AG10803 (cell line): Measurements from ENCODE around the gene HDAC11.

Experiments
- DNase-seq: peaks from one replicate; pipeline ENCODE4 v3.0.0; 2010; ENCODE audit warnings: low read depth
- H3K4me3 ChIP-seq: 2 replicates; pipeline ENCODE4 v1.5.1; 2011; ENCODE audit warnings: mild to moderate bottlenecking, low read length, control low read depth
- CTCF ChIP-seq: conservative IDR thresholded peaks from 2 replicates; pipeline ENCODE4 v1.5.1; 2011; ENCODE audit warnings: mild to moderate bottlenecking, low read length, control low read depth, inconsistent platforms

Gene HDAC11

GRCh38 chr3:13506239-13506638 lies 26.1 kb downstream of the HDAC11 start:
- TF ChIP-seq CTCF = no peak
- DNase-seq = no peak
- no peak overlapping the region for H3K4me3 ChIP-seq

- DNase-seq = no peak
- H3K4me3 ChIP-seq = no peak overlapping the region
- TF ChIP-seq CTCF = no peak
Observed at GRCh38 chr3:13506680-13507079, 26.6 kb downstream of the HDAC11 start.

- no peak for DNase-seq
- TF ChIP-seq CTCF = no peak
- H3K4me3 ChIP-seq = no peak overlapping the region
Observed at GRCh38 chr3:13507247-13507569, 27.1 kb downstream of the HDAC11 start.

- TF ChIP-seq CTCF = no peak
- H3K4me3 ChIP-seq = no peak overlapping the region
- peak; percentile 43 for DNase-seq
Observed at GRCh38 chr3:13507570-13508339, 27.6 kb downstream of the HDAC11 start.

- DNase-seq = no peak
- no peak overlapping the region for H3K4me3 ChIP-seq
- no peak for TF ChIP-seq CTCF
Observed at GRCh38 chr3:13508496-13508895, 28.4 kb downstream of the HDAC11 start.

GRCh38 chr3:13509059-13509815 lies 29.1 kb downstream of the HDAC11 start:
- H3K4me3 ChIP-seq = no peak overlapping the region
- TF ChIP-seq CTCF = no peak
- no peak for DNase-seq

GRCh38 chr3:13509816-13510192 lies 29.7 kb downstream of the HDAC11 start:
- no peak for TF ChIP-seq CTCF
- no peak overlapping the region for H3K4me3 ChIP-seq
- no peak for DNase-seq
